ENCODE measurements around the gene DHDDS.

DHDDS gene

DNA sequence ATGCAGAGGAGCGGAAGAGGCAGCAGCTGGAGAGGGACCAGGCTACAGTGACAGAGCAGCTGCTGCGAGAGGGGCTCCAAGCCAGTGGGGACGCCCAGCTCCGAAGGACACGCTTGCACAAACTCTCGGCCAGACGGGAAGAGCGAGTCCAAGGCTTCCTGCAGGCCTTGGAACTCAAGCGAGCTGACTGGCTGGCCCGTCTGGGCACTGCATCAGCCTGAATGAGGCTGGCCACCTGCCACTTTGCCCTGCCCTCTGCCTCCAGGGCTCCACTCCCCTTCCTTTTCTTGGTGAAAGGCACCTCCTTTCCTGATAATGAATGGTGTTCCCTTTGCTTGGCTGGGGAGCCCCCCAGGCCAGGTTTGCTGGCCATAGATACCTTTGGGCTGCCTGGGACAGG lies 36.8 kb downstream of the DHDDS start:
- Histone ChIP-seq H3K36me3 (ENCODE audit: control insufficient read depth, insufficient read depth, low read length) (peaks cover 64% of the 10 kb centered on the region), H3K9me3 (ENCODE audit: control insufficient read depth, insufficient read depth, low read depth, low read length) (no peaks in the 10 kb centered on the region), H3K27ac (ENCODE audit: low read depth, low read length) (no peak overlapping the region), H3K4me3 (ENCODE audit: low read depth, low read length) (no peak overlapping the region), H3K9ac (ENCODE audit: low read length) (no peak overlapping the region), H3K4me1 (ENCODE audit: control insufficient read depth, insufficient read depth, low read length) (peaks cover 27% of the 10 kb centered on the region), H3K27me3 (ENCODE audit: control insufficient read depth, insufficient read depth, low read length) (no peaks in the 10 kb centered on the region)

- Histone ChIP-seq H3K36me3 (ENCODE audit: control insufficient read depth, insufficient read depth, low read length) (peaks cover 65% of the 10 kb centered on the region), H3K27me3 (ENCODE audit: control insufficient read depth, insufficient read depth, low read length) (no peaks in the 10 kb centered on the region), H3K9ac (ENCODE audit: low read length) (no peak overlapping the region), H3K4me3 (ENCODE audit: low read depth, low read length) (no peak overlapping the region), H3K27ac (ENCODE audit: low read depth, low read length) (no peak overlapping the region), H3K9me3 (ENCODE audit: control insufficient read depth, insufficient read depth, low read depth, low read length) (no peaks in the 10 kb centered on the region), H3K4me1 (ENCODE audit: control insufficient read depth, insufficient read depth, low read length) (peaks cover 28% of the 10 kb centered on the region)
These were observed 37.4 kb downstream of the DHDDS start for GRCh38 chr1:26469558-26469957.

DNA sequence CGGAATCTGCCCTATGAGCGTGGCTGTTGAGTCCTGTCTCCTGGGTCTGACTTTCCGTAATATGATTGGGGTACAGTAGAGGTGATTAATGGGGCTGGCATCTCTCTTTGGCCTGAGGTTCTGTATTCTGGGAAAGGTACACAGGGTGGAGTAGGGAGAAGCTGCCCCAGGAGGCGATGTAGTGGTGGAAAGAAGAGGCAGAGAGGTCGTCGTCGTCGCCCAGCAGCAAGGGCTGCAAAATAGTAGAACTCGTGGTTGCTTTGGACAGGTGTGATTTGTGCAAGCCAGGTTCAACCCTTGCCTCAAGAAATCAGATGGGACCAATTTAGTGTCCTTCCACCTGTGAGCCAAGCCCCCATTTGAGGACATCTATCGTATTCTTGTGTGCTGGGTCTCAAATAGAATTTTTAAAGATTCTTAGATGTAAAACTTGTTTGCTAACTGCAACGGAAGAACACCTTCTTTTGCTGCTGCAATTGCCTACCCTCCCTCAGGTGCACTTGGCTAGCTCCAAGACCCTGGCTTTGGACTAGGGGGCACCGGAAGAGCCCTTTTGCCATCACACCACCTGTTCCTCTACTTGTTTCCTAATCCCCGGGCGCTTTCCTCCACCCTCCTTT lies 38.9 kb downstream of the DHDDS start:
- H3K27ac ChIP-seq (ENCODE audit: low read depth, low read length): no peak overlapping the region
- H3K4me3 ChIP-seq (ENCODE audit: low read depth, low read length): peak overlapping the region; percentile 91
- peaks cover 58% of the 10 kb centered on the region for H3K36me3 ChIP-seq (ENCODE audit: control insufficient read depth, insufficient read depth, low read length)
- no peaks in the 10 kb centered on the region for H3K9me3 ChIP-seq (ENCODE audit: control insufficient read depth, insufficient read depth, low read depth, low read length)
- H3K9ac ChIP-seq (ENCODE audit: low read length): peak overlapping the region; percentile 100
- H3K4me1 ChIP-seq (ENCODE audit: control insufficient read depth, insufficient read depth, low read length): peaks cover 28% of the 10 kb centered on the region
- no peaks in the 10 kb centered on the region for H3K27me3 ChIP-seq (ENCODE audit: control insufficient read depth, insufficient read depth, low read length)

DNA sequence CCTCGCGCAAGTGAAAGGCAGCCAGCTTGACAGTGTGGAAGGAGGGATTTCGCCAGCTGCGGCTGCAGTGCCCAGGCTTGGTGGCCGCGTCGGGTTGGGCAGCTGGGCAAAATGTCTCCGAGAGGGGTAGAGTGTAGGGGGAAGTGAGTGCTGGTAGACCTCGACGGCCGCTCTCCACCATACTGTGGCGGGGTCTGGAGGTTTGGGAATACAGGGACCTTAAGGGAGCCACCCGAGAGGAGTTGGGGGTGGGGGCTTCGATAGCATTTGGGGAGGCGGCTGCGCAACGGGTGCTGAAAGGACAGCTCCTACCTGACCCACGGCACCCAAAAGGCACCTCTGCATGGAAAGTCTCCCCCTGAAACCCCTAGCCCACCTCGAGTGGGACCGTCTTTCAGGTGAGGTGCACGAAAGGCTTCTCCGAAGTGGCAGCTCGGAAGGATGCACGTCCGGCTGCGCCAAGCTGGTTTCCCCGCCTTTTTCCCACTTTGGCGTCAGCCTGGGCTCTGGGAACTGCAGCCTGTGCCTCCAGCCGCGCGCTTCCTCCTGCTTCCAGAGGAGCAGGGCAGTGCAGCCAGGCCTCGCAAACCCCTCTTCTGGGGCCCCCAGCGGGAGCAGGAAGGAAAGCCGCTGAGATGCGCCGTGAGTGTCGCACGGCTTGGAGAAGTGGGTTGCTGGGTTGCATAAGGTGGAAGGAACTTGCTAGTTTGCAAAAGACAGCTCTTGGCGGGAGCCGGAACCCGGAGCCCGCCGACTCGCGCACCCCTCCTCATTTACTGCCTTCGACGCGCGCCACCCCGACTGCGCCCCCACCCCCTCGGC lies 39.6 kb downstream of the DHDDS start:
- Histone ChIP-seq H3K4me1 (ENCODE audit: control insufficient read depth, insufficient read depth, low read length) (peaks cover 28% of the 10 kb centered on the region), H3K27ac (ENCODE audit: low read depth, low read length) (peak overlapping the region; percentile 100; the same call in 1 of the 2 replicates), H3K9me3 (ENCODE audit: control insufficient read depth, insufficient read depth, low read depth, low read length) (no peaks in the 10 kb centered on the region), H3K27me3 (ENCODE audit: control insufficient read depth, insufficient read depth, low read length) (no peaks in the 10 kb centered on the region), H3K9ac (ENCODE audit: low read length) (peak overlapping the region; percentile 100), H3K36me3 (ENCODE audit: control insufficient read depth, insufficient read depth, low read length) (peaks cover 58% of the 10 kb centered on the region), H3K4me3 (ENCODE audit: low read depth, low read length) (peak overlapping the region; percentile 91)

- Histone ChIP-seq H3K36me3 (ENCODE audit: control insufficient read depth, insufficient read depth, low read length) (peaks cover 58% of the 10 kb centered on the region), H3K4me3 (ENCODE audit: low read depth, low read length) (peak within 1 kb of the TSS; percentile 91), H3K9ac (ENCODE audit: low read length) (peak within 1 kb of the TSS; percentile 100), H3K4me1 (ENCODE audit: control insufficient read depth, insufficient read depth, low read length) (peaks cover 28% of the 10 kb centered on the region), H3K27me3 (ENCODE audit: control insufficient read depth, insufficient read depth, low read length) (no peaks in the 10 kb centered on the region), H3K27ac (ENCODE audit: low read depth, low read length) (peak within 1 kb of the TSS; percentile 100), H3K9me3 (ENCODE audit: control insufficient read depth, insufficient read depth, low read depth, low read length) (no peaks in the 10 kb centered on the region)
These were observed 40.3 kb downstream of the DHDDS start, which contains the start of gene HMGN2 for GRCh38 chr1:26472320-26472900. TSS of gene HMGN2 (plus strand) at chr1:26472440. CDS start at chr1:26472613, 173 bp downstream.

GRCh38 chr1:26472901-26473845 lies 41.1 kb downstream of the DHDDS start:
- Histone ChIP-seq H3K9me3 (ENCODE audit: control insufficient read depth, insufficient read depth, low read depth, low read length) (no peaks in the 10 kb centered on the region), H3K27ac (ENCODE audit: low read depth, low read length) (peak overlapping the region; percentile 100), H3K36me3 (ENCODE audit: control insufficient read depth, insufficient read depth, low read length) (peaks cover 56% of the 10 kb centered on the region), H3K27me3 (ENCODE audit: control insufficient read depth, insufficient read depth, low read length) (no peaks in the 10 kb centered on the region), H3K4me1 (ENCODE audit: control insufficient read depth, insufficient read depth, low read length) (peaks cover 28% of the 10 kb centered on the region), H3K9ac (ENCODE audit: low read length) (peak overlapping the region; percentile 78), H3K4me3 (ENCODE audit: low read depth, low read length) (peak overlapping the region; percentile 91)

DNA sequence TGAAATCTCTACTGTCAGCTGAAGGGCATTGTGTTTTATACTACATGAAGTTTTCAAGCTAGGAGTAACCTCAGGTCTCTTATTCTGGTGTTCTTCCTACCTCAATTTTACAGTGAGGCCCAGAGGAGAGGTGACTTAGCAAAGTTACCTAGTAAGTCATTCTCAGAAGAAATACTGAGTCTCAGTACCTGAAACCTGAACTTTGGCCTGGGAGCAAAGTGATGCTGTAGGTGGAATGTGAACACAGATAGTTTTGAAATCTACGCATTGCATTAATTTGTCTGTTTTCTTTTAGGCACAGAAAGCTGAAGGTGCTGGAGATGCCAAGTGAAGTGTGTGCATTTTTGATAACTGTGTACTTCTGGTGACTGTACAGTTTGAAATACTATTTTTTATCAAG lies 42.7 kb downstream of the DHDDS start:
- no peak overlapping the region for H3K9ac ChIP-seq (ENCODE audit: low read length)
- no peaks in the 10 kb centered on the region for H3K9me3 ChIP-seq (ENCODE audit: control insufficient read depth, insufficient read depth, low read depth, low read length)
- H3K27ac ChIP-seq (ENCODE audit: low read depth, low read length): no peak overlapping the region
- no peaks in the 10 kb centered on the region for H3K27me3 ChIP-seq (ENCODE audit: control insufficient read depth, insufficient read depth, low read length)
- no peak overlapping the region for H3K4me3 ChIP-seq (ENCODE audit: low read depth, low read length)
- peaks cover 23% of the 10 kb centered on the region for H3K4me1 ChIP-seq (ENCODE audit: control insufficient read depth, insufficient read depth, low read length)
- peaks cover 47% of the 10 kb centered on the region for H3K36me3 ChIP-seq (ENCODE audit: control insufficient read depth, insufficient read depth, low read length)

- H3K36me3 ChIP-seq (ENCODE audit: control insufficient read depth, insufficient read depth, low read length): peaks cover 47% of the 10 kb centered on the region
- H3K27me3 ChIP-seq (ENCODE audit: control insufficient read depth, insufficient read depth, low read length): no peaks in the 10 kb centered on the region
- H3K9ac ChIP-seq (ENCODE audit: low read length): no peak overlapping the region
- H3K4me3 ChIP-seq (ENCODE audit: low read depth, low read length): no peak overlapping the region
- no peaks in the 10 kb centered on the region for H3K9me3 ChIP-seq (ENCODE audit: control insufficient read depth, insufficient read depth, low read depth, low read length)
- H3K27ac ChIP-seq (ENCODE audit: low read depth, low read length): no peak overlapping the region
- H3K4me1 ChIP-seq (ENCODE audit: control insufficient read depth, insufficient read depth, low read length): peaks cover 15% of the 10 kb centered on the region
These were observed 43.9 kb downstream of the DHDDS start for GRCh38 chr1:26475989-26476388.

DNA sequence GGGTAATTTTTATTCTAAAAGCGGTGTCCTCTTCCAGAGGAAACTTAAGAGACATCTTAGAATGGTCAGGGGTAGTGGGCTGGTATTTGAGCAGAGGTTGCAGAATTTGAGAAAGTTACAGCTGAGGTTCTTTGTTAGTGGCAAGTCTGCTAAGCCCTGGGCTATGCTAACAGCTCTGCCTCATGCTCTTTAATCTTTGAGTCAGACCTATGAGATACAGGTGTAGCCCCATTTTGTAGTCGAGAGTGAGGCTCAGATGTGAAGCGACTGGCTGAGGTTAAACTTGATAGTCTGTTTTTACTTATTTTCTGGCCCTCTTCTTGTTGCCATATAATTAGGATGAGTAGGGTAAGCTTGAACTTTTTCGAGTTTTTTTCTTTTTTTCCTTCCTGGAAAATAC lies 44.8 kb downstream of the DHDDS start:
- H3K4me3 ChIP-seq (ENCODE audit: low read depth, low read length): no peak overlapping the region
- H3K4me1 ChIP-seq (ENCODE audit: control insufficient read depth, insufficient read depth, low read length): 0 out of 2 replicates have a peak, but pooled peaks cover 7% of the 10 kb centered on the region
- H3K27ac ChIP-seq (ENCODE audit: low read depth, low read length): no peak overlapping the region
- H3K36me3 ChIP-seq (ENCODE audit: control insufficient read depth, insufficient read depth, low read length): peaks cover 47% of the 10 kb centered on the region
- H3K9ac ChIP-seq (ENCODE audit: low read length): no peak overlapping the region
- no peaks in the 10 kb centered on the region for H3K9me3 ChIP-seq (ENCODE audit: control insufficient read depth, insufficient read depth, low read depth, low read length)
- H3K27me3 ChIP-seq (ENCODE audit: control insufficient read depth, insufficient read depth, low read length): no peaks in the 10 kb centered on the region

- 0 out of 2 replicates have a peak, but pooled peaks cover 7% of the 10 kb centered on the region for H3K4me1 ChIP-seq (ENCODE audit: control insufficient read depth, insufficient read depth, low read length)
- H3K36me3 ChIP-seq (ENCODE audit: control insufficient read depth, insufficient read depth, low read length): peaks cover 47% of the 10 kb centered on the region
- H3K9me3 ChIP-seq (ENCODE audit: control insufficient read depth, insufficient read depth, low read depth, low read length): no peaks in the 10 kb centered on the region
- no peaks in the 10 kb centered on the region for H3K27me3 ChIP-seq (ENCODE audit: control insufficient read depth, insufficient read depth, low read length)
- H3K27ac ChIP-seq (ENCODE audit: low read depth, low read length): no peak overlapping the region
- no peak overlapping the region for H3K9ac ChIP-seq (ENCODE audit: low read length)
- H3K4me3 ChIP-seq (ENCODE audit: low read depth, low read length): no peak overlapping the region
These were observed 45.5 kb downstream of the DHDDS start for GRCh38 chr1:26477446-26478152.
